Gastrocnemius medialis (tissue), 4 donors: ENCODE results near the gene KMT5C.

Experiments
- POLR2A ChIP-seq, 2 donors: fragments of 450-650 bp; IDR thresholded peaks; one replicate each; pipeline ENCODE4 v1.6.1; 2017; ENCODE audit warnings: antibody characterized with exemption in 2 of 2, mild to moderate bottlenecking in 2 of 2, moderate library complexity in 2 of 2
- TF ChIP-seq, protein P1 (sequence below), 5 experiments: fragments of 450-650 bp in 3 of 5; fragments of 200-600 bp in 2 of 5; sonication (generic) in 2 of 5; IDR thresholded peaks in 4 of 5; conservative IDR thresholded peaks in 1 of 5; 1 replicate in 4 of 5; 2 replicates in 1 of 5; pipeline ENCODE4 v1.5.1; 2016 to 2019; ENCODE audit warnings: antibody characterized with exemption in 5 of 5, mild to moderate bottlenecking in 3 of 5, moderate library complexity in 3 of 5

DNA sequence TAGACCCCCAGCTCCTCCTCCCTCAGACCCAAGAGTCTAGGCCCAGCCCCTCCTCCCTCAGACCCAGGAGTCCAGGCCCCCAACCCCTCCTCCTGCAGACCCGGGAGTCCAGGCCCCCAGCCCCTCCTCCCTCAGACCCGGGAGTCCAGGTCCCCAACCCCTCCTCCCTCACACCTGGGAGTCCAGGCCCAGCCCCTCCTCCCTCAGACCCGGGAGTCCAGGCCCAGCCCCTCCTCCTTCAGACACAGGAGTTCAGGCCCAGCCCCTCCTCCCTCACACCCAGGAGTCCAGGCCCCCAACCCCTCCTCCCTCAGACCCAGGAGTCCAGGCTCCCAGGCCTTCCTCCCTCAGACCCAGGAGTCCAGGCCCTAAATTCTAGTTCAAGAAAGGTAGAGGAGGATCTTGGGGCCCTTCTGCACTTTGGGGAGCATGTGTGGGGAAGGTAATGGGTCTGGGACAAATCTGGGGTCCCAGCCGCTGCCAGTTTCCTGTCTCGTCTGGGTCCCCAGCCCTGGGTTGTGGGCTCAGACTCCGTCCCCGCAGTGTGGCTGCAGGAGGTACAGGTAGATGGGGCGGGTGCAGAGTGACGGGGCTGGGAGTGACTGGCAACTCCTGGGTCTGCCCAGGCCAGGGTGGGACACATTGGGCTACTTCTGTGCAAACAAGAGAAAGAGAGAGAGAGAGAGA, 33.8 kb downstream of the KMT5C start:
- TF ChIP-seq POLR2A (IDR thresholded peaks at IDR 0.05) = no peak
- TF ChIP-seq, protein P1, sequence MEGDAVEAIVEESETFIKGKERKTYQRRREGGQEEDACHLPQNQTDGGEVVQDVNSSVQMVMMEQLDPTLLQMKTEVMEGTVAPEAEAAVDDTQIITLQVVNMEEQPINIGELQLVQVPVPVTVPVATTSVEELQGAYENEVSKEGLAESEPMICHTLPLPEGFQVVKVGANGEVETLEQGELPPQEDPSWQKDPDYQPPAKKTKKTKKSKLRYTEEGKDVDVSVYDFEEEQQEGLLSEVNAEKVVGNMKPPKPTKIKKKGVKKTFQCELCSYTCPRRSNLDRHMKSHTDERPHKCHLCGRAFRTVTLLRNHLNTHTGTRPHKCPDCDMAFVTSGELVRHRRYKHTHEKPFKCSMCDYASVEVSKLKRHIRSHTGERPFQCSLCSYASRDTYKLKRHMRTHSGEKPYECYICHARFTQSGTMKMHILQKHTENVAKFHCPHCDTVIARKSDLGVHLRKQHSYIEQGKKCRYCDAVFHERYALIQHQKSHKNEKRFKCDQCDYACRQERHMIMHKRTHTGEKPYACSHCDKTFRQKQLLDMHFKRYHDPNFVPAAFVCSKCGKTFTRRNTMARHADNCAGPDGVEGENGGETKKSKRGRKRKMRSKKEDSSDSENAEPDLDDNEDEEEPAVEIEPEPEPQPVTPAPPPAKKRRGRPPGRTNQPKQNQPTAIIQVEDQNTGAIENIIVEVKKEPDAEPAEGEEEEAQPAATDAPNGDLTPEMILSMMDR (IDR thresholded peaks at IDR 0.05 in 4 of 5, conservative IDR thresholded peaks at IDR 0.05 in 1 of 5) = no peak
